GM12878 (cell line): ENCODE measurements around the gene UBAP2. TPM values are rescaled to one million over a fixed set of nuclear protein-coding genes. Genes with fewer than 3 reads are reported as not detected.

ENCODE experiments used
- ATAC-seq: fragments of 200-7000 bp; cut with Tn5 transposase; 3 replicates; pipeline ENCODE4 v1.9.1; 2020; ENCODE audit warnings: mild to moderate bottlenecking, moderate library complexity
- BruUV-seq: library from RNA; stranded (reverse); fragments of 400-500 nt; replicated peaks from 2 replicates; lab custom pipeline; 2021; lab: Mats Ljungman, UMichigan
- CTCF ChIA-PET: fragments of 300-600 bp; sonication (Branson Sonifier 250); formaldehyde crosslinking; extraction: SDS; loops from one replicate; lab custom pipeline; 2021; ENCODE audit warnings: inconsistent platforms; lab: Yijun Ruan, JAX
- POLR2A ChIA-PET: fragments of 350-600 bp; formaldehyde crosslinking; extraction: SDS; loops from one replicate; lab custom pipeline; 2021; ENCODE audit warnings: inconsistent platforms; lab: Charles Lee
- RAD21 ChIA-PET: fragments of 300-600 bp; sonication (Branson Sonifier 250); formaldehyde crosslinking; loops from one replicate; lab custom pipeline; 2023; ENCODE audit warnings: antibody characterized with exemption; ENCODE audit not compliant: unreplicated experiment; lab: Charles Lee
- SMC1A ChIA-PET: fragments of 300-600 bp; sonication (Branson Sonifier 250); formaldehyde crosslinking; loops from one replicate; lab custom pipeline; 2023; ENCODE audit not compliant: unreplicated experiment, uncharacterized antibody; lab: Charles Lee
- DNase-seq: peaks from one replicate; pipeline ENCODE4 v3.0.0-alpha.2; 2011; ENCODE audit warnings: low read depth, low spot score
- FAIRE-seq: peaks from 3 replicates; lab custom pipeline; 2011; peaks lifted over from hg19 to GRCh38; lab: Jason Lieb, UNC
- H2AFZ ChIP-seq: 2 replicates; pipeline ENCODE4 v1.6.0; 2011; ENCODE audit warnings: low read depth, low read length, control low read depth; ENCODE audit not compliant: control insufficient read depth
- H3K27ac ChIP-seq: 2 replicates; pipeline ENCODE4 v1.5.1; 2011; ENCODE audit warnings: control low read depth; ENCODE audit not compliant: control insufficient read depth, insufficient read depth
- H3K27me3 ChIP-seq, 2 experiments: replicated peaks in 1 of 2; 2 replicates each; pipeline versions ENCODE4 v1.6.0 to v1.6.1; 2011; ENCODE audit warnings: low read length in 1 of 2; ENCODE audit not compliant: control insufficient read depth in 2 of 2, insufficient read depth in 2 of 2
- H3K36me3 ChIP-seq, 2 experiments: 2 replicates each; pipeline ENCODE4 v1.5.1; 2011; ENCODE audit warnings: low read length in 1 of 2; ENCODE audit not compliant: control insufficient read depth in 2 of 2, insufficient read depth in 2 of 2
- H3K4me1 ChIP-seq: 2 replicates; pipeline ENCODE4 v1.6.1; 2011; ENCODE audit warnings: mild to moderate bottlenecking, low read length, moderate library complexity, mixed read lengths; ENCODE audit not compliant: control insufficient read depth, insufficient read depth
- H3K4me2 ChIP-seq: 2 replicates; pipeline ENCODE4 v1.6.0; 2011; ENCODE audit warnings: control low read depth; ENCODE audit not compliant: control insufficient read depth, insufficient read depth
- H3K4me3 ChIP-seq: fragments of 200-600 bp; sonication (generic); 2 replicates; pipeline ENCODE4 v1.5.1; 2016
- H3K79me2 ChIP-seq: 2 replicates; pipeline ENCODE4 v1.6.0; 2011; ENCODE audit warnings: low read length; ENCODE audit not compliant: control insufficient read depth, insufficient read depth
- H3K9ac ChIP-seq: 2 replicates; pipeline ENCODE4 v1.8.0; 2011; ENCODE audit warnings: low read length, control low read depth, mixed read lengths; ENCODE audit not compliant: control insufficient read depth, insufficient read depth
- H3K9me3 ChIP-seq: replicated peaks from 3 replicates; pipeline ENCODE4 v1.5.1; 2011; ENCODE audit warnings: mild to moderate bottlenecking, low read length; ENCODE audit not compliant: control insufficient read depth, insufficient read depth
- H4K20me1 ChIP-seq: 2 replicates; pipeline ENCODE4 v1.6.0; 2011; ENCODE audit not compliant: control insufficient read depth, insufficient read depth
- ATF7 ChIP-seq: fragments of 450-650 bp; IDR thresholded peaks from 2 replicates; pipeline ENCODE4 v1.6.1; 2016; ENCODE audit warnings: low read depth, mild to moderate bottlenecking
- CREB1 ChIP-seq: IDR thresholded peaks from 2 replicates; pipeline ENCODE4 v1.6.1; 2012; ENCODE audit warnings: low read depth, mild to moderate bottlenecking, inconsistent platforms
- CTCF ChIP-seq, 3 experiments: IDR thresholded peaks in 2 of 3; conservative IDR thresholded peaks in 1 of 3; 2 replicates each; pipeline ENCODE4 v1.5.1; 2011; ENCODE audit warnings: low read depth in 3 of 3, low read length in 3 of 3, mild to moderate bottlenecking in 3 of 3, control low read depth in 2 of 3, moderate library complexity in 2 of 3, inconsistent platforms in 1 of 3, mixed read lengths in 1 of 3; ENCODE audit not compliant: control insufficient read depth in 2 of 3, insufficient read depth in 1 of 3; ENCODE audit errors: extremely low read depth in 1 of 3
- ESRRA ChIP-seq: IDR thresholded peaks from 2 replicates; pipeline ENCODE4 v1.6.1; 2012; ENCODE audit warnings: mild to moderate bottlenecking, low read length, improper control_type of control experiment
- EZH2 ChIP-seq: IDR thresholded peaks from 2 replicates; pipeline ENCODE4 v1.6.1; 2012; ENCODE audit warnings: low read depth, mild to moderate bottlenecking, control low read depth, inconsistent platforms, low read length, borderline replicate concordance; ENCODE audit not compliant: control insufficient read depth
- FOXK2 ChIP-seq: fragments of 450-650 bp; IDR thresholded peaks from 2 replicates; pipeline ENCODE4 v1.6.1; 2017; ENCODE audit warnings: mild to moderate bottlenecking, moderate library complexity
- MEF2B ChIP-seq: fragments of 450-650 bp; IDR thresholded peaks from 2 replicates; pipeline ENCODE4 v1.6.1; 2018; ENCODE audit warnings: mild to moderate bottlenecking, moderate library complexity; ENCODE audit not compliant: partially characterized antibody, poor library complexity, severe bottlenecking
- MYB ChIP-seq: fragments of 150-350 bp; IDR thresholded peaks from 2 replicates; pipeline ENCODE4 v1.6.1; 2014; ENCODE audit warnings: mild to moderate bottlenecking, low read depth, low read length, borderline replicate concordance
- PRDM15 ChIP-seq: fragments of 450-650 bp; formaldehyde crosslinking; IDR thresholded peaks from 2 replicates; pipeline ENCODE4 v1.4.0; 2020; ENCODE audit warnings: mild to moderate bottlenecking, moderate library complexity
- RFX5 ChIP-seq: IDR thresholded peaks from 2 replicates; pipeline ENCODE4 v1.6.1; 2011; ENCODE audit warnings: low read depth, low read length, improper control_type of control experiment
- SMC3 ChIP-seq: IDR thresholded peaks from 2 replicates; pipeline ENCODE4 v1.6.1; 2011; ENCODE audit warnings: low read length, improper control_type of control experiment, borderline replicate concordance
- SP1 ChIP-seq: IDR thresholded peaks from one replicate; pipeline ENCODE4 v1.6.1; 2011; ENCODE audit warnings: low read depth, low read length
- SREBF2 ChIP-seq: IDR thresholded peaks from 2 replicates; pipeline ENCODE4 v1.6.1; 2012; ENCODE audit warnings: mild to moderate bottlenecking, low read length
- WRNIP1 ChIP-seq: IDR thresholded peaks from 2 replicates; pipeline ENCODE4 v1.6.1; 2011; ENCODE audit warnings: low read depth, low read length, improper control_type of control experiment, borderline replicate concordance
- WGBS: methylation state at CpG from one replicate; pipeline ENCODE4 v1.1.6; 2016; ENCODE audit warnings: low lambda C conversion rate; ENCODE audit not compliant: insufficient replicate concordance, insufficient coverage; ENCODE audit errors: missing lambda C conversion rate; 5-methylcytosine and 5-hydroxymethylcytosine counted together
- in situ Hi-C: fragments of 300-500 bp; cut with MboI; formaldehyde crosslinking; loops from 9 replicates; pipeline ENCODE4 v1.14.3; 2018; ENCODE audit warnings: mixed read lengths
- intact Hi-C: fragments of 100-400 bp; cut with micrococcal nuclease; formaldehyde crosslinking; loops from one replicate; pipeline ENCODE4 v1.14.2; 2022; ENCODE audit not compliant: unreplicated experiment
- polyA plus RNA-seq, 11 experiments: library from polyadenylated mRNA; depleted of rRNA in 4 of 11; unstranded in 6 of 11; stranded (reverse) in 5 of 11; fragments of >200 nt; fragmentation: Nextera tagmentation in 4 of 11; fragmentation: Illumina TruSeq in 1 of 11; extraction: Ambion mirVana in 4 of 11; extraction: Trizol in 1 of 11; gene quantifications; 1 replicate in 1 of 11; 2 replicates in 10 of 11; pipeline versions ENCODE4 v1.2.1 to v1.2.3, GENCODE V29; 2011 to 2016; ENCODE audit warnings: inconsistent platforms in 2 of 11, missing spikeins in 2 of 11, low read depth in 1 of 11
- total RNA-seq, 4 experiments: library from RNA; depleted of rRNA in 3 of 4; stranded (reverse); fragments of >200 nt in 3 of 4; fragmentation: Illumina TruSeq in 1 of 4; extraction: Trizol in 1 of 4; gene quantifications; 2 replicates each; pipeline versions ENCODE4 v1.2.1 to v1.2.3, GENCODE V29; 2013 to 2021
- TF ChIP-seq, protein P1 (sequence below): fragments of 450-650 bp; formaldehyde crosslinking; IDR thresholded peaks from 2 replicates; pipeline ENCODE4 v1.4.0; 2022; ENCODE audit warnings: mild to moderate bottlenecking, moderate library complexity

The UBAP2 gene
- total and polyA plus RNA-seq, 10 of the 15 experiments (the other 5 are each of a cell fraction or from before 2014, with no cell fraction given): 8.5 to 48.2 (median 28.1) TPM

GRCh38 chr9:33946779-33947535 is 101.7 kb downstream of the UBAP2 start:
- ChIA-PET CTCF (no interaction called here), RAD21 (no interaction called here), SMC1A (no interaction called here), POLR2A (no interaction called here)
- Histone ChIP-seq H3K36me3 (peaks cover 9 to 41% of the 10 kb centered on the region in 2 experiments), H2AFZ (no peak overlapping the region), H3K9ac (no peak overlapping the region), H3K4me1 (no peaks in the 10 kb centered on the region), H3K79me2 (no peaks in the 10 kb centered on the region), H4K20me1 (no peaks in the 10 kb centered on the region), H3K27ac (no peak overlapping the region), H3K9me3 (no peaks in the 10 kb centered on the region), H3K4me2 (no peak overlapping the region), H3K27me3 (no peaks in the 10 kb centered on the region), H3K4me3 (no peak overlapping the region)
- no peak for FAIRE-seq
- in situ Hi-C loops (no loop called here), intact Hi-C loops (no loop called here)
- 97% methylated on average over 3 of the region's 3 CpGs for WGBS
- no TSS peak for BruUV-seq
- ATAC-seq: no peak
- no peak for DNase-seq
- TF ChIP-seq PRDM15: no peak
- no peak for TF ChIP-seq RFX5
- TF ChIP-seq WRNIP1: no peak
- TF ChIP-seq ESRRA: no peak
- no peak for TF ChIP-seq CREB1
- no peak for TF ChIP-seq SREBF2
- TF ChIP-seq ATF7: no peak
- TF ChIP-seq SMC3: no peak
- TF ChIP-seq SP1: no peak
- TF ChIP-seq MYB: no peak
- TF ChIP-seq FOXK2: no peak
- no peak for TF ChIP-seq MEF2B
- no peak for TF ChIP-seq CTCF (IDR thresholded peaks at IDR 0.05 in 2 of 3, conservative IDR thresholded peaks at IDR 0.05 in 1 of 3; ENCODE audit: control insufficient read depth in 2 of 3, extremely low read depth in 1 of 3, insufficient read depth in 1 of 3, low read depth in 3 of 3, low read length in 3 of 3)
- no peak for TF ChIP-seq EZH2
- TF ChIP-seq, protein P1, sequence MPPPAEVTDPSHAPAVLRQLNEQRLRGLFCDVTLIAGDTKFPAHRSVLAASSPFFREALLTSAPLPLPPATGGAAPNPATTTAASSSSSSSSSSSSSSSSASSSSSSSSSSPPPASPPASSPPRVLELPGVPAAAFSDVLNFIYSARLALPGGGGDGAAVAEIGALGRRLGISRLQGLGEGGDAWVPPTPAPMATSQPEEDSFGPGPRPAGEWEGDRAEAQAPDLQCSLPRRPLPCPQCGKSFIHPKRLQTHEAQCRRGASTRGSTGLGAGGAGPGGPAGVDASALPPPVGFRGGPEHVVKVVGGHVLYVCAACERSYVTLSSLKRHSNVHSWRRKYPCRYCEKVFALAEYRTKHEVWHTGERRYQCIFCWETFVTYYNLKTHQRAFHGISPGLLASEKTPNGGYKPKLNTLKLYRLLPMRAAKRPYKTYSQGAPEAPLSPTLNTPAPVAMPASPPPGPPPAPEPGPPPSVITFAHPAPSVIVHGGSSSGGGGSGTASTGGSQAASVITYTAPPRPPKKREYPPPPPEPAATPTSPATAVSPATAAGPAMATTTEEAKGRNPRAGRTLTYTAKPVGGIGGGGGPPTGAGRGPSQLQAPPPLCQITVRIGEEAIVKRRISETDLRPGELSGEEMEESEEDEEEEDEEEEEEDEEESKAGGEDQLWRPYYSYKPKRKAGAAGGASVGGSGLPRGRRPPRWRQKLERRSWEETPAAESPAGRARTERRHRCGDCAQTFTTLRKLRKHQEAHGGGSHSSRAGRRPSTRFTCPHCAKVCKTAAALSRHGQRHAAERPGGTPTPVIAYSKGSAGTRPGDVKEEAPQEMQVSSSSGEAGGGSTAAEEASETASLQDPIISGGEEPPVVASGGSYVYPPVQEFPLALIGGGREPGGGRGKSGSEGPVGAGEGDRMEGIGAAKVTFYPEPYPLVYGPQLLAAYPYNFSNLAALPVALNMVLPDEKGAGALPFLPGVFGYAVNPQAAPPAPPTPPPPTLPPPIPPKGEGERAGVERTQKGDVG (CRISPR knock-in tag): no peak
